Heart right ventricle (tissue), 16 donors: ENCODE data around the gene ADAM11. TPM values are rescaled to one million over a fixed set of nuclear protein-coding genes. Genes with fewer than 3 reads are reported as not detected.

ENCODE experiments used
- ATAC-seq, 8 donors: fragments of 200-7000 bp; cut with Tn5 transposase; one replicate each; pipeline ENCODE4 v1.9.1; 2020; ENCODE audit warnings: mild to moderate bottlenecking in 8 of 8, moderate library complexity in 8 of 8, moderate number of reproducible peaks in 1 of 8
- DNase-seq, 2 donors: peaks; one replicate each; pipeline ENCODE4 v3.0.0-alpha.2; 2020
- H3K27ac ChIP-seq, 10 donors: fragments of 200-600 bp; sonication (generic) in 2 of 10; one replicate each; pipeline versions ENCODE4 v1.5.0 to v1.8.0; 2020 to 2022; ENCODE audit warnings: mild to moderate bottlenecking in 3 of 10
- H3K27me3 ChIP-seq, 7 donors: fragments of 200-600 bp; one replicate each; pipeline ENCODE4 v1.8.0; 2021 to 2022; ENCODE audit warnings: mild to moderate bottlenecking in 2 of 7
- H3K36me3 ChIP-seq, 9 donors: fragments of 200-600 bp; sonication (generic) in 1 of 9; one replicate each; pipeline versions ENCODE4 v1.5.0 to v1.8.0; 2020 to 2022; ENCODE audit warnings: mild to moderate bottlenecking in 2 of 9
- H3K4me1 ChIP-seq, 9 donors: fragments of 200-600 bp; sonication (generic) in 1 of 9; one replicate each; pipeline versions ENCODE4 v1.5.0 to v1.8.0; 2020 to 2022; ENCODE audit warnings: mild to moderate bottlenecking in 4 of 9
- H3K4me3 ChIP-seq, 10 donors: fragments of 200-600 bp; sonication (generic) in 2 of 10; one replicate each; pipeline versions ENCODE4 v1.5.0 to v1.8.0; 2020 to 2022; ENCODE audit warnings: mild to moderate bottlenecking in 7 of 10, moderate library complexity in 2 of 10
- H3K9me3 ChIP-seq, 11 donors: fragments of 200-600 bp in 10 of 11; sonication (generic) in 2 of 11; one replicate each; pipeline versions ENCODE4 v1.5.0 to v1.8.0; 2013 to 2022; ENCODE audit warnings: mild to moderate bottlenecking in 2 of 11, control low read depth in 1 of 11, moderate library complexity in 1 of 11
- WGBS, 2 donors: extraction: QIAGEN DNeasy Blood & Tissue Kit; methylation state at CpG; one replicate each; pipeline ENCODE4 v1.1.7; 2013; ENCODE audit warnings: inconsistent platforms in 1 of 2; 5-methylcytosine and 5-hydroxymethylcytosine counted together
- intact Hi-C, 10 donors: fragments of 100-400 bp; cut with DNase I; formaldehyde crosslinking; loops; one replicate each; pipeline versions ENCODE4 v1.11.1 to v1.14.2; 2022
- polyA plus RNA-seq, 2 donors: library from polyadenylated mRNA; stranded (reverse); fragments of 200-250 nt; gene quantifications; one replicate each; pipeline ENCODE4 v1.2.3, GENCODE V29; 2013
- total RNA-seq, 10 donors: library from RNA; stranded (reverse); fragmentation: NEBNext Ultra II Directional in 3 of 10; extraction: Animal tissue kit (Norgen Biotek cat#: 25700) in 3 of 10; gene quantifications; one replicate each; pipeline versions ENCODE4 v1.2.1 to v1.2.4, GENCODE V29; 2021 to 2023
- TF ChIP-seq, protein P1 (sequence below), 9 donors: fragments of 200-600 bp; sonication (generic) in 2 of 9; IDR thresholded peaks; one replicate each; pipeline versions ENCODE4 v1.5.0 to v1.8.0; 2021 to 2022; ENCODE audit warnings: antibody characterized with exemption in 9 of 9, mild to moderate bottlenecking in 5 of 9, moderate library complexity in 1 of 9
- donor health status: Arrhythmogenic right ventricular cardiomyopathy.
- donor health status: ischemic (EF 13 %, LVEDD 7.1; RV severe dilation, severe dysfunction).
- donor health status: healthy with polysubstance abuse.
- donor health status: DM: no; HTN: yes; CAD: no.
- donor health status: DM: no; HTN: no; CAD: no.
- donor health status: ischemic (EF 25% LVEDD 6.9; RV normal size, moderate dysfunction).
- donor health status: ischemic (EF 25% LVEDD 5.7; RV mildly dilated, moderate dysfunction).
- donor health status: healthy.
- donor health status: DM: yes; HTN: yes; CAD: no.
- donor health status: Ischemic cardiomyopathy.
- donor health status: ischemic (EF 35%, LVEDD 5.7; RV mildly dilated, moderate dysfunction).
- donor health status: nonischemic (EF 11% LVEDD 7.7; RV severe dilation, severe dysfunction).
- donor health status: DM: yes; HTN: yes; CAD: no.
- donor health status: PGD.
- donor health status: ischemic (EF 29% LVEDD 5.4; RV normal size, mild dysfunction).
- donor health status: nonischemic (EF 23%, LVEDD 6.1; RV moderate dilation, normal function).

The ADAM11 gene
- total and polyA plus RNA-seq, 12 donors: 0.75 to 18.3 (median 7.8) TPM

GRCh38 chr17:44779211-44780025, 20.6 kb downstream of the ADAM11 start:
- H3K27me3 ChIP-seq: peaks cover 0 to 12% (median 0%) of the 10 kb centered on the region in 7 donors
- DNase-seq: peak; percentile 82 to 84
- intact Hi-C loops: loop anchor here (1.0 to 10.0 kb wide), 13 partner anchors 49 to 353 kb away; partner anchors contain the start of genes GJC1 (in 6 of the 10) and PLCD3 (in 2 of the 10)

DNA sequence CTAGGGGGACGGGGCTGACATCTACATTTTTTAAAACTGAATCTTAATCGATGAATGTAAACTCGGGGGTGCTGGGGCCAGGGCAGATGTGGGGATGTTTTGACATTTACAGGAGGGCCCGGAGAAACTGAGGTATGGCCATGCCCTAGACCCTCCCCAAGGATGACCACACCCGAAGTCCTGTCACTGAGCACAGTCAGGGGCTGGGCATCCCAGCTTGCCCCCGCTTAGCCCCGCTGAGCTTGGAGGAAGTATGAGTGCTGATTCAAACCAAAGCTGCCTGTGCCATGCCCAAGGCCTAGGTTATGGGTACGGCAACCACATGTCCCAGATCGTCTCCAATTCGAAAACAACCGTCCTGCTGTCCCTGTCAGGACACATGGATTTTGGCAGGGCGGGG, 21.4 kb downstream of the ADAM11 start:
- intact Hi-C loops: loop anchor here in 4 of 10 donors (2.0 to 5.0 kb wide), 3 partner anchors 49 to 52 kb away; partner anchors contain the start of gene GJC1 (in 3 of the 4)
- H3K4me1 ChIP-seq: peaks cover 13 to 59% (median 48%) of the 10 kb centered on the region in 9 donors
- H3K36me3 ChIP-seq: no peaks in the 10 kb centered on the region
- TF ChIP-seq, protein P1, sequence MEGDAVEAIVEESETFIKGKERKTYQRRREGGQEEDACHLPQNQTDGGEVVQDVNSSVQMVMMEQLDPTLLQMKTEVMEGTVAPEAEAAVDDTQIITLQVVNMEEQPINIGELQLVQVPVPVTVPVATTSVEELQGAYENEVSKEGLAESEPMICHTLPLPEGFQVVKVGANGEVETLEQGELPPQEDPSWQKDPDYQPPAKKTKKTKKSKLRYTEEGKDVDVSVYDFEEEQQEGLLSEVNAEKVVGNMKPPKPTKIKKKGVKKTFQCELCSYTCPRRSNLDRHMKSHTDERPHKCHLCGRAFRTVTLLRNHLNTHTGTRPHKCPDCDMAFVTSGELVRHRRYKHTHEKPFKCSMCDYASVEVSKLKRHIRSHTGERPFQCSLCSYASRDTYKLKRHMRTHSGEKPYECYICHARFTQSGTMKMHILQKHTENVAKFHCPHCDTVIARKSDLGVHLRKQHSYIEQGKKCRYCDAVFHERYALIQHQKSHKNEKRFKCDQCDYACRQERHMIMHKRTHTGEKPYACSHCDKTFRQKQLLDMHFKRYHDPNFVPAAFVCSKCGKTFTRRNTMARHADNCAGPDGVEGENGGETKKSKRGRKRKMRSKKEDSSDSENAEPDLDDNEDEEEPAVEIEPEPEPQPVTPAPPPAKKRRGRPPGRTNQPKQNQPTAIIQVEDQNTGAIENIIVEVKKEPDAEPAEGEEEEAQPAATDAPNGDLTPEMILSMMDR (IDR thresholded peaks at IDR 0.05): no peak
- H3K27me3 ChIP-seq: peaks cover 0 to 12% (median 0%) of the 10 kb centered on the region in 7 donors
- 89 to 93% methylated on average over 12 of the region's 12 CpGs for WGBS, 2 donors
- no peak overlapping the region for H3K4me3 ChIP-seq
- ATAC-seq: no peak
- H3K27ac ChIP-seq: peak overlapping the region in 8 of 10 donors; percentile 36 to 91 (median 80)
- no peak for DNase-seq
- no peaks in the 10 kb centered on the region for H3K9me3 ChIP-seq

More at GRCh38 chr17:44779211-44780025, 20.6 kb downstream of the ADAM11 start:
- TF ChIP-seq, protein P1 (IDR thresholded peaks at IDR 0.05): peak; percentile 69 to 96 (median 90)
- H3K4me1 ChIP-seq: peaks cover 13 to 65% (median 52%) of the 10 kb centered on the region in 9 donors
- peak overlapping the region in 9 of 10 donors; percentile 16 to 91 (median 74) for H3K27ac ChIP-seq
- 13 to 14% methylated on average over 36 of the region's 36 CpGs for WGBS, 2 donors
- no peaks in the 10 kb centered on the region for H3K36me3 ChIP-seq
- ATAC-seq: peak; percentile 20 to 53 (median 42)
- H3K4me3 ChIP-seq: peak overlapping the region in 9 of 10 donors; percentile 24 to 57 (median 41)
- no peaks in the 10 kb centered on the region for H3K9me3 ChIP-seq

- DNase-seq (no peak), ATAC-seq (peak in 1 of 8 donors; percentile 2)
- Histone ChIP-seq H3K9me3 (no peaks in the 10 kb centered on the region), H3K4me3 (peak overlapping the region in 1 of 10 donors; percentile 34), H3K27me3 (peaks cover 0 to 12% (median 0%) of the 10 kb centered on the region in 7 donors), H3K27ac (peak overlapping the region in 9 of 10 donors; percentile 40 to 91 (median 80)), H3K36me3 (no peaks in the 10 kb centered on the region), H3K4me1 (peaks cover 13 to 57% (median 48%) of the 10 kb centered on the region in 9 donors)
- 86 to 89% methylated on average over 14 of the region's 14 CpGs for WGBS, 2 donors
- intact Hi-C loops: loop anchor here in 4 of 10 donors (2.0 to 5.0 kb wide), 3 partner anchors 48 to 51 kb away; partner anchors contain the start of gene GJC1 (in 3 of the 4)
- TF ChIP-seq, protein P1 (IDR thresholded peaks at IDR 0.05): no peak
These were observed 22.2 kb downstream of the ADAM11 start for GRCh38 chr17:44780845-44781480.
